Airway epithelial cell (primary cell): ENCODE data around the gene PTCSC3. TPM values are rescaled to one million over a fixed set of nuclear protein-coding genes. Genes with fewer than 3 reads are reported as not detected.

Experiments used
- total RNA-seq: library from RNA; depleted of rRNA; stranded (reverse); fragments of >200 nt; gene quantifications from 2 replicates; pipeline ENCODE4 v1.2.3, GENCODE V29; 2015

PTCSC3 gene
- not detected in 2 replicates for total RNA-seq

GRCh38 chr14:36176524-36176923 lies at the start of gene PTCSC3:
TSS of gene PTCSC3 (minus strand) at chr14:36176722.

Other genes with a start within 250 kb of the PTCSC3 start
- 4.0 and 8.7 TPM in 2 replicates for gene MBIP, start 143.9 kb upstream of the PTCSC3 start, total RNA-seq